Fibroblast of skin of right quadriceps (primary cell): ENCODE results near the gene CNTN4.

ENCODE experiments used
- DNase-seq: peaks from one replicate; pipeline ENCODE4 v3.0.0-alpha.2; 2013

The CNTN4 gene

GRCh38 chr3:2995195-2995594, 896.5 kb downstream of the CNTN4 start:
- DNase-seq: no peak

- no peak for DNase-seq
Measured at GRCh38 chr3:3005146-3005744, 906.6 kb downstream of the CNTN4 start.

- DNase-seq: no peak
Measured at GRCh38 chr3:3013317-3014052, 914.8 kb downstream of the CNTN4 start.

- peak; percentile 16 for DNase-seq
Measured at GRCh38 chr3:3015185-3016089, 916.8 kb downstream of the CNTN4 start.

- DNase-seq: no peak
Measured at GRCh38 chr3:3016226-3016625, 917.6 kb downstream of the CNTN4 start.

GRCh38 chr3:3020209-3020608, 921.5 kb downstream of the CNTN4 start:
- DNase-seq: no peak

GRCh38 chr3:3023111-3023745, 924.6 kb downstream of the CNTN4 start:
- no peak for DNase-seq

- no peak for DNase-seq
Measured at GRCh38 chr3:3027976-3028567, 929.4 kb downstream of the CNTN4 start.

GRCh38 chr3:3031326-3031725, 932.7 kb downstream of the CNTN4 start:
- DNase-seq: peak; percentile 20

- DNase-seq: no peak
Measured at GRCh38 chr3:3037156-3037555, 938.5 kb downstream of the CNTN4 start.

GRCh38 chr3:3038201-3038991, 939.7 kb downstream of the CNTN4 start:
- no peak for DNase-seq

GRCh38 chr3:3053974-3054373, 955.3 kb downstream of the CNTN4 start:
- DNase-seq: no peak

GRCh38 chr3:3059645-3060044, 961.0 kb downstream of the CNTN4 start:
- no peak for DNase-seq

GRCh38 chr3:3064297-3064696, 965.6 kb downstream of the CNTN4 start:
- no peak for DNase-seq

GRCh38 chr3:3065876-3066275, 967.2 kb downstream of the CNTN4 start:
- DNase-seq: peak; percentile 63

- no peak for DNase-seq
Measured at GRCh38 chr3:3066378-3066777, 967.7 kb downstream of the CNTN4 start.

GRCh38 chr3:3066910-3067309, 968.2 kb downstream of the CNTN4 start:
- DNase-seq: no peak

- no peak for DNase-seq
Measured at GRCh38 chr3:3068358-3068881, 969.8 kb downstream of the CNTN4 start.

- DNase-seq: no peak
Measured at GRCh38 chr3:3069723-3070122, 971.1 kb downstream of the CNTN4 start.

- DNase-seq: no peak
Measured at GRCh38 chr3:3071136-3071535, 972.5 kb downstream of the CNTN4 start.

GRCh38 chr3:3074551-3075257, 976.0 kb downstream of the CNTN4 start:
- DNase-seq: no peak
